HepG2 (cell line): ENCODE measurements around the gene NAV3. TPM values are rescaled to one million over a fixed set of nuclear protein-coding genes. Genes with fewer than 3 reads are reported as not detected.

Experiments
- ATAC-seq: fragments of 200-7000 bp; cut with Tn5 transposase; 3 replicates; pipeline ENCODE4 v1.9.1; 2020; ENCODE audit warnings: mild to moderate bottlenecking, moderate library complexity
- BruUV-seq: library from RNA; stranded (reverse); fragments of 400-500 nt; replicated peaks from 2 replicates; lab custom pipeline; 2021; lab: Mats Ljungman, UMichigan
- CTCF ChIA-PET: fragments of 300-600 bp; formaldehyde crosslinking; extraction: SDS; loops from one replicate; lab custom pipeline; 2021; ENCODE audit warnings: low total read pairs, inconsistent platforms, low intra/inter-chr PET ratio; lab: Yijun Ruan, JAX
- POLR2A ChIA-PET: fragments of 350-600 bp; sonication (Branson Sonifier 250); formaldehyde crosslinking; loops from one replicate; lab custom pipeline; 2020; ENCODE audit warnings: antibody characterized with exemption, inconsistent platforms; lab: Yijun Ruan, JAX
- DNase-seq: peaks from one replicate; pipeline ENCODE4 v3.0.0-alpha.2; 2015; ENCODE audit warnings: low spot score
- FAIRE-seq: peaks from 3 replicates; lab custom pipeline; 2011; peaks lifted over from hg19 to GRCh38; lab: Jason Lieb, UNC
- H2AFZ ChIP-seq: one replicate; pipeline ENCODE4 v1.6.1; 2011; ENCODE audit warnings: low read length, inconsistent platforms
- H3K27ac ChIP-seq: fragments of 300-600 bp; 3 replicates; pipeline ENCODE4 v1.8.0; 2011; ENCODE audit warnings: mixed run types, mild to moderate bottlenecking, mixed read lengths, low read length, inconsistent platforms; ENCODE audit not compliant: insufficient read depth; ENCODE audit errors: extremely low read length
- H3K27me3 ChIP-seq, 2 experiments: fragments of 200-600 bp in 1 of 2; 2 replicates in 1 of 2; 3 replicates in 1 of 2; pipeline versions ENCODE4 v1.6.0 to v1.8.0; 2011; ENCODE audit warnings: low read length in 2 of 2, mild to moderate bottlenecking in 2 of 2, moderate library complexity in 2 of 2, inconsistent platforms in 1 of 2; ENCODE audit not compliant: insufficient read depth in 2 of 2, control insufficient read depth in 1 of 2
- H3K36me3 ChIP-seq, 2 experiments: fragments of 200-600 bp in 1 of 2; replicated peaks in 1 of 2; 2 replicates in 1 of 2; 3 replicates in 1 of 2; pipeline versions ENCODE4 v1.5.1 to v1.8.0; 2011; ENCODE audit warnings: low read length in 2 of 2, inconsistent platforms in 1 of 2; ENCODE audit not compliant: insufficient read depth in 2 of 2, control insufficient read depth in 1 of 2
- H3K4me1 ChIP-seq: 2 replicates; pipeline ENCODE4 v1.5.1; 2012; ENCODE audit warnings: low read length, inconsistent platforms; ENCODE audit not compliant: insufficient read depth
- H3K4me2 ChIP-seq: 2 replicates; pipeline ENCODE4 v1.6.0; 2011; ENCODE audit warnings: low read depth, low read length, inconsistent platforms
- H3K4me3 ChIP-seq, 3 experiments: fragments of 200-600 bp in 1 of 3; sonication (generic), shearing (Covaris generic) in 1 of 3; replicated peaks in 1 of 3; 2 replicates each; pipeline ENCODE4 v1.5.1; 2011 to 2016; ENCODE audit warnings: low read length in 3 of 3, inconsistent platforms in 2 of 3, low read depth in 2 of 3, mild to moderate bottlenecking in 2 of 3, control low read depth in 1 of 3, mixed read lengths in 1 of 3; ENCODE audit not compliant: insufficient read depth in 1 of 3
- H3K79me2 ChIP-seq: one replicate; pipeline ENCODE4 v1.6.1; 2011; ENCODE audit warnings: low read length, inconsistent platforms; ENCODE audit not compliant: insufficient read depth
- H3K9ac ChIP-seq: 2 replicates; pipeline ENCODE4 v1.6.0; 2011; ENCODE audit warnings: mild to moderate bottlenecking, low read depth, low read length, inconsistent platforms; ENCODE audit not compliant: insufficient read depth
- H3K9me3 ChIP-seq: 2 replicates; pipeline ENCODE4 v1.5.1; 2012; ENCODE audit warnings: mild to moderate bottlenecking, low read length
- H4K20me1 ChIP-seq: 2 replicates; pipeline ENCODE4 v1.6.0; 2011; ENCODE audit warnings: inconsistent platforms, mild to moderate bottlenecking, low read length, moderate library complexity; ENCODE audit not compliant: insufficient read depth
- AFF4 ChIP-seq: sonication (generic); formaldehyde crosslinking; IDR thresholded peaks from 2 replicates; pipeline ENCODE4 v1.4.0; 2020; ENCODE audit warnings: missing genetic modification reagents
- DPF2 ChIP-seq: sonication (generic); formaldehyde crosslinking; IDR thresholded peaks from 2 replicates; pipeline ENCODE4 v1.4.0; 2020; ENCODE audit warnings: mild to moderate bottlenecking, low read depth, missing genetic modification reagents, borderline replicate concordance
- HOXA7 ChIP-seq: sonication (generic); formaldehyde crosslinking; IDR thresholded peaks from 2 replicates; pipeline ENCODE4 v1.8.1; 2022; ENCODE audit warnings: mild to moderate bottlenecking, missing genetic modification reagents, moderate library complexity
- MAFK ChIP-seq, 2 experiments: IDR thresholded peaks in 1 of 2; conservative IDR thresholded peaks in 1 of 2; 2 replicates each; pipeline ENCODE4 v1.6.1; 2011; ENCODE audit warnings: improper control_type of control experiment in 2 of 2, low read length in 2 of 2
- PHF8 ChIP-seq: sonication (generic); formaldehyde crosslinking; IDR thresholded peaks from 2 replicates; pipeline ENCODE4 v1.5.0; 2020; ENCODE audit warnings: missing genetic modification reagents
- SMAD3 ChIP-seq: sonication (generic); formaldehyde crosslinking; IDR thresholded peaks from 2 replicates; pipeline ENCODE4 v1.4.0; 2020; ENCODE audit warnings: missing genetic modification reagents
- SMC3 ChIP-seq: IDR thresholded peaks from 2 replicates; pipeline ENCODE4 v1.6.1; 2011; ENCODE audit warnings: low read length, improper control_type of control experiment
- THAP11 ChIP-seq: IDR thresholded peaks from 2 replicates; pipeline ENCODE4 v1.6.1; 2016; ENCODE audit warnings: missing biosample characterization, missing genetic modification reagents
- ZBTB26 ChIP-seq: IDR thresholded peaks from 2 replicates; pipeline ENCODE4 v1.6.1; 2016; ENCODE audit warnings: missing compliant biosample characterization, missing genetic modification reagents, borderline replicate concordance
- ZNF124 ChIP-seq: sonication (generic); formaldehyde crosslinking; IDR thresholded peaks from 2 replicates; pipeline ENCODE4 v1.4.0; 2020; ENCODE audit warnings: missing genetic modification reagents
- ZNF383 ChIP-seq: sonication (generic); formaldehyde crosslinking; IDR thresholded peaks from 2 replicates; pipeline ENCODE4 v1.4.0; 2020; ENCODE audit warnings: missing genetic modification reagents, mild to moderate bottlenecking, borderline replicate concordance
- ZNF543 ChIP-seq: sonication (generic); formaldehyde crosslinking; IDR thresholded peaks from 2 replicates; pipeline ENCODE4 v1.4.0; 2020; ENCODE audit warnings: mild to moderate bottlenecking, missing genetic modification reagents
- ZNF883 ChIP-seq: sonication (generic); formaldehyde crosslinking; IDR thresholded peaks from 2 replicates; pipeline ENCODE4 v1.5.1; 2020; ENCODE audit warnings: mild to moderate bottlenecking, missing genetic modification reagents; ENCODE audit errors: not compliant biosample characterization
- WGBS: methylation state at CpG from one replicate; pipeline ENCODE4 v1.1.6; 2017; ENCODE audit warnings: low lambda C conversion rate; 5-methylcytosine and 5-hydroxymethylcytosine counted together
- in situ Hi-C: cut with HindIII; loops from 2 replicates; pipeline ENCODE4 v1.10.0; 2017; ENCODE audit warnings: low pct_unique_long_range_greater_than_20kb; ENCODE audit not compliant: extremely low pct_ligation_motif_present
- intact Hi-C: fragments of 100-400 bp; cut with micrococcal nuclease; formaldehyde crosslinking; loops from one replicate; pipeline ENCODE4 v1.10.0; 2022; ENCODE audit not compliant: unreplicated experiment
- polyA plus RNA-seq, 8 experiments: library from polyadenylated mRNA; depleted of rRNA in 3 of 8; stranded (reverse) in 7 of 8; unstranded in 1 of 8; fragments of >200 nt; fragmentation: Illumina TruSeq in 4 of 8; extraction: Trizol in 4 of 8; gene quantifications; 2 replicates each; pipeline versions ENCODE4 v1.2.1 to v1.2.3, GENCODE V29; 2011 to 2016; ENCODE audit warnings: low read depth in 4 of 8, missing spikeins in 1 of 8, mixed read lengths in 1 of 8; ENCODE audit not compliant: insufficient read depth in 1 of 8
- total RNA-seq, 5 experiments: library from RNA; depleted of rRNA; stranded (reverse); fragments of >200 nt; fragmentation: Illumina TruSeq; extraction: Trizol; gene quantifications; 2 replicates each; pipeline ENCODE4 v1.2.3, GENCODE V29; 2016; ENCODE audit warnings: low read depth in 1 of 5

NAV3 gene
- total and polyA plus RNA-seq, 2 of the 13 experiments (the other 11 are each of a cell fraction or from before 2014, with no cell fraction given), result 0.01 to 0.18 TPM

- Histone ChIP-seq H3K27me3 (no peaks in the 10 kb centered on the region), H3K27ac (no peak overlapping the region), H3K9ac (no peak overlapping the region), H3K4me3 (no peak overlapping the region), H4K20me1 (no peaks in the 10 kb centered on the region)
- intact Hi-C loops, result no loop called here
- no peak for DNase-seq
- ATAC-seq, result no peak
- no TSS peak for BruUV-seq
- TF ChIP-seq AFF4 (CRISPR knock-in tag), result no peak
- TF ChIP-seq, all 625 proteins: peak for 0
- ChIA-PET POLR2A (no interaction called here), CTCF (no interaction called here)
- no peak overlapping the region for H2AFZ ChIP-seq
- 0% methylated on average over 3 of the region's 3 CpGs for WGBS
- no peaks in the 10 kb centered on the region for H3K9me3 ChIP-seq
- no peaks in the 10 kb centered on the region for H3K36me3 ChIP-seq
- H3K4me2 ChIP-seq, result no peak overlapping the region
- no peak for FAIRE-seq
- H3K79me2 ChIP-seq, result no peaks in the 10 kb centered on the region
- H3K4me1 ChIP-seq, result no peaks in the 10 kb centered on the region
- in situ Hi-C loops, result no loop called here
Measured at GRCh38 chr12:77795699-77796098, 35.0 kb upstream of the NAV3 start.

GRCh38 chr12:77796775-77797174 is 33.9 kb upstream of the NAV3 start:
- Histone ChIP-seq H3K4me3 (no peak overlapping the region), H3K4me2 (no peak overlapping the region), H3K27ac (no peak overlapping the region), H3K27me3 (no peaks in the 10 kb centered on the region), H2AFZ (no peak overlapping the region), H4K20me1 (no peaks in the 10 kb centered on the region), H3K9me3 (no peaks in the 10 kb centered on the region), H3K9ac (no peak overlapping the region), H3K79me2 (no peaks in the 10 kb centered on the region), H3K4me1 (no peaks in the 10 kb centered on the region), H3K36me3 (no peaks in the 10 kb centered on the region)
- in situ Hi-C loops, result no loop called here
- 0% methylated on average over 1 of the region's 1 CpG for WGBS
- no peak for DNase-seq
- intact Hi-C loops, result no loop called here
- FAIRE-seq, result no peak
- ChIA-PET POLR2A (no interaction called here), CTCF (no interaction called here)
- no peak for ATAC-seq
- no TSS peak for BruUV-seq
- no peak for TF ChIP-seq ZNF543 (CRISPR knock-in tag)
- no peak for TF ChIP-seq SMC3
- no peak for TF ChIP-seq DPF2 (CRISPR knock-in tag)
- TF ChIP-seq MAFK (conservative IDR thresholded peaks at IDR 0.05 in 1 of 2, IDR thresholded peaks at IDR 0.05 in 1 of 2; ENCODE audit: low read length in 2 of 2), result no peak
- TF ChIP-seq HOXA7 (CRISPR knock-in tag), result no peak
- no peak for TF ChIP-seq PHF8 (CRISPR knock-in tag)
- no peak for TF ChIP-seq ZBTB26 (CRISPR knock-in tag)
- no peak for TF ChIP-seq THAP11
- no peak for TF ChIP-seq ZNF883
- no peak for TF ChIP-seq ZNF124 (CRISPR knock-in tag)
- no peak for TF ChIP-seq SMAD3 (CRISPR knock-in tag)
- TF ChIP-seq ZNF383 (CRISPR knock-in tag), result no peak
